DOHH2 (cell line): Measurements from ENCODE around the gene PPAT.
"Not testable (repeated sequence)": the region's sequence is repeated elsewhere in the genome, so short reads cannot be mapped to it uniquely, and the experiment has no call there.

Experiments
- H3F3A ChIP-seq: fragments of 200-600 bp; sonication (generic), shearing (Covaris generic); 2 replicates; pipeline ENCODE4 v1.6.0; 2016; ENCODE audit warnings: antibody characterized with exemption, mild to moderate bottlenecking; ENCODE audit not compliant: control insufficient read depth, insufficient read depth
- H3K27ac ChIP-seq: fragments of 200-600 bp; sonication (generic); 2 replicates; pipeline ENCODE4 v1.5.1; 2014; ENCODE audit warnings: low read depth, mild to moderate bottlenecking, low read length, moderate library complexity
- H3K27me3 ChIP-seq: fragments of 200-600 bp; sonication (generic); 2 replicates; pipeline ENCODE4 v1.6.1; 2014; ENCODE audit warnings: mild to moderate bottlenecking, low read length, mixed read lengths; ENCODE audit not compliant: control insufficient read depth
- H3K36me3 ChIP-seq: fragments of 200-600 bp; sonication (generic); 2 replicates; pipeline ENCODE4 v1.6.1; 2014; ENCODE audit warnings: mild to moderate bottlenecking, low read length, moderate library complexity, mixed read lengths; ENCODE audit not compliant: control insufficient read depth
- H3K4me1 ChIP-seq: fragments of 200-600 bp; sonication (generic); 2 replicates; pipeline ENCODE4 v1.6.1; 2014; ENCODE audit warnings: mild to moderate bottlenecking, low read length, mixed read lengths; ENCODE audit not compliant: control insufficient read depth
- H3K4me2 ChIP-seq: fragments of 200-600 bp; sonication (generic); 2 replicates; pipeline ENCODE4 v1.6.0; 2014; ENCODE audit warnings: mild to moderate bottlenecking, low read length, moderate library complexity
- H3K4me3 ChIP-seq: fragments of 200-600 bp; sonication (generic); 2 replicates; pipeline ENCODE4 v1.5.1; 2014; ENCODE audit warnings: mild to moderate bottlenecking, low read length, mixed read lengths
- H3K79me2 ChIP-seq: fragments of 200-600 bp; sonication (generic); 2 replicates; pipeline ENCODE4 v1.6.1; 2014; ENCODE audit warnings: mild to moderate bottlenecking, low read length, mixed read lengths; ENCODE audit not compliant: control insufficient read depth
- H3K9me2 ChIP-seq: fragments of 200-600 bp; sonication (generic); replicated peaks from 2 replicates; pipeline ENCODE4 v1.6.1; 2014; ENCODE audit warnings: mild to moderate bottlenecking, low read length, mixed read lengths; ENCODE audit not compliant: control insufficient read depth
- H3K9me3 ChIP-seq: fragments of 200-600 bp; sonication (generic); 2 replicates; pipeline ENCODE4 v1.6.1; 2014; ENCODE audit warnings: antibody characterized with exemption, low read length, mixed read lengths; ENCODE audit not compliant: control insufficient read depth, insufficient read depth
- H4K20me1 ChIP-seq: fragments of 200-600 bp; sonication (generic); 2 replicates; pipeline ENCODE4 v1.6.0; 2014; ENCODE audit warnings: low read depth, mild to moderate bottlenecking, antibody characterized with exemption, low read length, moderate library complexity; ENCODE audit not compliant: control insufficient read depth, insufficient read depth
- EZH2phosphoT487 ChIP-seq: fragments of 200-600 bp; sonication (generic); IDR thresholded peaks from 2 replicates; pipeline ENCODE4 v1.6.1; 2017; ENCODE audit warnings: borderline replicate concordance, mild to moderate bottlenecking, antibody characterized with exemption, low read length, moderate library complexity, mixed read lengths
- TF ChIP-seq, protein P1 (sequence below): fragments of 200-600 bp; sonication (generic); IDR thresholded peaks from one replicate; pipeline ENCODE4 v1.5.1; 2014; ENCODE audit warnings: antibody characterized with exemption, mild to moderate bottlenecking, low read depth, low read length; ENCODE audit not compliant: poor library complexity, severe bottlenecking

Gene PPAT

DNA sequence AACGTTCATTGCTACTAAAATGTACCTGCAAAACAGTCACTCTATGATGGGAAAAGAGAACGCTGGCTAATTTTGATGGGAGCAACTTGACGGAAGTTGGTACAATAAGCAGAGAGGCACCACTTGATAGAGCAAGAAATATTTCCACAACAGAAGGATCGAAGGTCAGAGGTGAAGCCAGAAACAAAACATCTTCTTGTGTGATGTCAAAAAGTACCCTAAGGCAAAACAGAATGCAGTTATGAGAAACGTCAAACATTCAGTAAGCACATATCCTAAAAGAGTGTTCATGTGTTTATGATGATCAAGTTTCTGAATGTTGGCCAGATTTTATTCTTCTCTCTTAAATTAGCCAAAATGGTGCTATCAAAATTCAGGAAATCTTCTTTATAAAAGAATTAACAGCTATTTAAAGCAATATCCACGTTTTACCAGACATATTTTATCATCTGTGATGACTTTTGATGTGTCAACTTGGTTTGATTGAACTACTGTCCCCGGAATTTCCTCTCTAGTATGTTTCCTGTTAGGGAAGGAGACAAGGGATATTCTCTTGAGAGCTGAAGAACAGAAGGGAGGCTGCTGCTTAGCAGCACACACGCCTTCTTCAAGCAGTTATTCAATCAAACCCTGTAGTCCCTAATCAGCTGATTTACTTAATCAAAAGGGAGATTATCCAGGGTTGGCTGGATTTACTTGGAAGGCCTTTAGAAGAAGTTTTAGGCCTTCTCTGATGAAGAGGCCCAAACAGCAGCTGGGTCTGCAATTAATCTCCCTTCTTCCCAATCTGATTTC, 63.8 kb downstream of the PPAT start:
- peaks cover 14% of the 10 kb centered on the region; the same call in 1 of the 2 replicates for H3K36me3 ChIP-seq
- H3K27ac ChIP-seq, result no peak overlapping the region
- no peak for TF ChIP-seq EZH2phosphoT487
- TF ChIP-seq, protein P1, sequence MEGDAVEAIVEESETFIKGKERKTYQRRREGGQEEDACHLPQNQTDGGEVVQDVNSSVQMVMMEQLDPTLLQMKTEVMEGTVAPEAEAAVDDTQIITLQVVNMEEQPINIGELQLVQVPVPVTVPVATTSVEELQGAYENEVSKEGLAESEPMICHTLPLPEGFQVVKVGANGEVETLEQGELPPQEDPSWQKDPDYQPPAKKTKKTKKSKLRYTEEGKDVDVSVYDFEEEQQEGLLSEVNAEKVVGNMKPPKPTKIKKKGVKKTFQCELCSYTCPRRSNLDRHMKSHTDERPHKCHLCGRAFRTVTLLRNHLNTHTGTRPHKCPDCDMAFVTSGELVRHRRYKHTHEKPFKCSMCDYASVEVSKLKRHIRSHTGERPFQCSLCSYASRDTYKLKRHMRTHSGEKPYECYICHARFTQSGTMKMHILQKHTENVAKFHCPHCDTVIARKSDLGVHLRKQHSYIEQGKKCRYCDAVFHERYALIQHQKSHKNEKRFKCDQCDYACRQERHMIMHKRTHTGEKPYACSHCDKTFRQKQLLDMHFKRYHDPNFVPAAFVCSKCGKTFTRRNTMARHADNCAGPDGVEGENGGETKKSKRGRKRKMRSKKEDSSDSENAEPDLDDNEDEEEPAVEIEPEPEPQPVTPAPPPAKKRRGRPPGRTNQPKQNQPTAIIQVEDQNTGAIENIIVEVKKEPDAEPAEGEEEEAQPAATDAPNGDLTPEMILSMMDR, result no peak
- no peaks in the 10 kb centered on the region for H3K27me3 ChIP-seq
- H3K4me3 ChIP-seq, result no peak overlapping the region
- no peaks in the 10 kb centered on the region for H3K4me1 ChIP-seq
- no peak overlapping the region for H3K4me2 ChIP-seq
- no peaks in the 10 kb centered on the region for H3F3A ChIP-seq
- no peaks in the 10 kb centered on the region for H3K79me2 ChIP-seq
- H4K20me1 ChIP-seq, result no peaks in the 10 kb centered on the region
- no peaks in the 10 kb centered on the region for H3K9me2 ChIP-seq
- H3K9me3 ChIP-seq, result no peaks in the 10 kb centered on the region

GRCh38 chr4:56370377-56370776, 65.0 kb downstream of the PPAT start:
- Histone ChIP-seq H3K4me2 (no peak overlapping the region), H3K4me1 (no peaks in the 10 kb centered on the region), H3K9me2 (no peaks in the 10 kb centered on the region), H3K79me2 (no peaks in the 10 kb centered on the region), H4K20me1 (no peaks in the 10 kb centered on the region), H3K4me3 (no peak overlapping the region), H3K36me3 (peaks cover 14% of the 10 kb centered on the region; the same call in 1 of the 2 replicates), H3K27ac (no peak overlapping the region), H3K9me3 (no peaks in the 10 kb centered on the region), H3K27me3 (no peaks in the 10 kb centered on the region), H3F3A (no peaks in the 10 kb centered on the region)
- TF ChIP-seq, protein P1, result no peak
- TF ChIP-seq EZH2phosphoT487, result no peak

DNA sequence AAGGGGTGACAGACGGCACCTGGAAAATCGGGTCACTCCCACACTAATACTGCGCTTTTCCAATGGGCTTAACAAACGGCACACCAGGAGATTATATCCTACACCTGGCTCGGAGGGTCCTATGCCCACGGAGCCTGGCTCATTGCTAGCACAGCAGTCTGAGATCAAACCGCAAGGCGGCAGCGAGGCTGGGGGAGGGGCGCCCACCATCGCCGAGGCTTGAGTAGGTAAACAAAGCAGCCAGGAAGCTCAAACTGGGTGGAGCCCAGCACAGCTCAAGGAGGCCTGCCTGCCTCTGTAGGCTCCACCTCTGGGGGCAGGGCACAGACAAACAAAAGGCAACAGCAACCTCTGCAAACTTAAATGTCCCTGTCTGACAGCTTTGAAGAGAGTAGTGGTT, 72.4 kb downstream of the PPAT start:
- H3K4me3 ChIP-seq, H3K27me3 ChIP-seq, H3K4me2 ChIP-seq, H4K20me1 ChIP-seq, H3K27ac ChIP-seq, H3K36me3 ChIP-seq, H3K9me2 ChIP-seq, H3K79me2 ChIP-seq, H3K9me3 ChIP-seq, H3F3A ChIP-seq, H3K4me1 ChIP-seq: not testable (repeated sequence)

DNA sequence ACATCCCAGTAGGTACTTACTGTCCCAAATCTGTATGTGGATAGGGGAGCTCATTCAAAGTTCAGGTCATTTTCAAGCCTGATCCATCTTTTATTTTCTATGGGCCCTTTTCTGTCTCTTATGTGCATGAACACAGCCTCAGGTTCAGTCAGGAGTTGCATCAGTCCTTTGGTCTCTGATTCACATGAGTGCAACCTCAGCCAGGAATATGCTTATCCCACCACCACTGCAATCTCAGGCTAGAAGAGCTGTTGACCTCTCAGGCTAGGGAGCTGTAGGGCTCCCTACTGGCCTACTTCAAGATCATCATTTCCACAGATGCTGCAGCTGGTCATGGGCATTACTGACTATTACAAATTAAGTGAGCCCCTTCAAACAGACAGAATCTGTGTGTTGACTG, 75.3 kb downstream of the PPAT start:
- no peak overlapping the region for H3K27ac ChIP-seq
- H3K9me3 ChIP-seq, result no peaks in the 10 kb centered on the region
- TF ChIP-seq EZH2phosphoT487, result no peak
- TF ChIP-seq, protein P1, result no peak

More for the DNA sequence above, 75.3 kb downstream of the PPAT start:
- no peaks in the 10 kb centered on the region for H3K36me3 ChIP-seq
- no peaks in the 10 kb centered on the region for H3K27me3 ChIP-seq
- no peaks in the 10 kb centered on the region for H3F3A ChIP-seq
- no peak overlapping the region for H3K4me2 ChIP-seq
- H3K79me2 ChIP-seq, result no peaks in the 10 kb centered on the region
- H4K20me1 ChIP-seq, result no peaks in the 10 kb centered on the region
- H3K4me3 ChIP-seq, result no peak overlapping the region
- no peaks in the 10 kb centered on the region for H3K9me2 ChIP-seq
- no peaks in the 10 kb centered on the region for H3K4me1 ChIP-seq
